KMS-11 (cell line): ENCODE results near the gene SEMA3A.

Source experiments
- H2AFZ ChIP-seq: fragments of 200-600 bp; sonication (generic); 2 replicates; pipeline ENCODE4 v1.6.1; 2016; ENCODE audit warnings: antibody characterized with exemption, mixed run types, low read depth
- H3K27ac ChIP-seq: fragments of 200-600 bp; sonication (generic); 2 replicates; pipeline ENCODE4 v1.6.1; 2016; ENCODE audit warnings: mild to moderate bottlenecking, mixed run types
- H3K27me3 ChIP-seq: fragments of 200-600 bp; sonication (generic); 2 replicates; pipeline ENCODE4 v1.6.1; 2017; ENCODE audit warnings: mild to moderate bottlenecking, low read depth, mixed run types, moderate library complexity; ENCODE audit not compliant: insufficient read depth
- H3K36me3 ChIP-seq: fragments of 200-600 bp; sonication (generic); 2 replicates; pipeline ENCODE4 v1.6.1; 2017; ENCODE audit warnings: mild to moderate bottlenecking, mixed run types; ENCODE audit not compliant: insufficient read depth
- H3K4me1 ChIP-seq: fragments of 200-600 bp; sonication (generic); 2 replicates; pipeline ENCODE4 v1.6.1; 2016; ENCODE audit warnings: mild to moderate bottlenecking, low read depth, mixed run types; ENCODE audit not compliant: poor library complexity, severe bottlenecking
- H3K4me2 ChIP-seq: fragments of 200-600 bp; sonication (generic); 2 replicates; pipeline ENCODE4 v1.7.0; 2016; ENCODE audit warnings: mild to moderate bottlenecking, mixed run types
- H3K4me3 ChIP-seq: fragments of 200-600 bp; sonication (generic); IDR thresholded peaks from 2 replicates; pipeline ENCODE4 v1.6.1; 2017; ENCODE audit warnings: low read depth, low read length, mixed read lengths; ENCODE audit not compliant: insufficient read depth
- H3K79me2 ChIP-seq: fragments of 200-600 bp; sonication (generic); 2 replicates; pipeline ENCODE4 v1.6.1; 2016; ENCODE audit warnings: low read depth, mixed run types; ENCODE audit not compliant: insufficient read depth
- H3K9ac ChIP-seq: fragments of 200-600 bp; sonication (generic); 2 replicates; pipeline ENCODE4 v1.6.1; 2016; ENCODE audit warnings: mild to moderate bottlenecking, mixed run types
- H4K20me1 ChIP-seq: fragments of 200-600 bp; sonication (generic); 2 replicates; pipeline ENCODE4 v1.6.1; 2016; ENCODE audit warnings: mild to moderate bottlenecking, mixed run types; ENCODE audit not compliant: insufficient read depth
- CTCF ChIP-seq: fragments of 200-600 bp; sonication (generic); conservative IDR thresholded peaks from 2 replicates; pipeline ENCODE4 v1.6.1; 2017; ENCODE audit warnings: low read depth, mild to moderate bottlenecking, antibody characterized with exemption, low read length, moderate library complexity, mixed read lengths

Gene SEMA3A

GRCh38 chr7:84145892-84146291 is 48.7 kb downstream of the SEMA3A start:
- Histone ChIP-seq H3K27ac (no peak overlapping the region), H3K9ac (no peak overlapping the region)

GRCh38 chr7:84144935-84145334 is 49.7 kb downstream of the SEMA3A start:
- H3K36me3 ChIP-seq: no peaks in the 10 kb centered on the region
- H4K20me1 ChIP-seq: no peaks in the 10 kb centered on the region
- no peak overlapping the region for H3K9ac ChIP-seq
- no peak overlapping the region for H3K27ac ChIP-seq
- H3K4me1 ChIP-seq: peaks cover 8% of the 10 kb centered on the region
- no peak overlapping the region for H3K4me2 ChIP-seq
- H3K79me2 ChIP-seq: no peaks in the 10 kb centered on the region
- no peaks in the 10 kb centered on the region for H3K27me3 ChIP-seq
- H3K4me3 ChIP-seq: no peak overlapping the region
- no peak for TF ChIP-seq CTCF
- H2AFZ ChIP-seq: no peak overlapping the region

More at GRCh38 chr7:84145892-84146291, 48.7 kb downstream of the SEMA3A start:
- Histone ChIP-seq H4K20me1 (no peaks in the 10 kb centered on the region), H3K4me3 (no peak overlapping the region), H3K4me1 (peaks cover 8% of the 10 kb centered on the region), H3K79me2 (no peaks in the 10 kb centered on the region), H3K4me2 (no peak overlapping the region), H3K27me3 (no peaks in the 10 kb centered on the region), H2AFZ (no peak overlapping the region), H3K36me3 (no peaks in the 10 kb centered on the region)
- no peak for TF ChIP-seq CTCF

- no peak overlapping the region for H2AFZ ChIP-seq
- no peaks in the 10 kb centered on the region for H3K27me3 ChIP-seq
- no peak overlapping the region for H3K4me3 ChIP-seq
- peaks cover 8% of the 10 kb centered on the region for H3K4me1 ChIP-seq
- H3K36me3 ChIP-seq: no peaks in the 10 kb centered on the region
- H3K9ac ChIP-seq: no peak overlapping the region
- no peak overlapping the region for H3K4me2 ChIP-seq
- TF ChIP-seq CTCF: no peak
- H3K79me2 ChIP-seq: no peaks in the 10 kb centered on the region
- no peak overlapping the region for H3K27ac ChIP-seq
- H4K20me1 ChIP-seq: no peaks in the 10 kb centered on the region
Observed at GRCh38 chr7:84144480-84144879, 50.1 kb downstream of the SEMA3A start.

GRCh38 chr7:84142726-84143125 is 51.9 kb downstream of the SEMA3A start:
- Histone ChIP-seq H3K4me3 (no peak overlapping the region), H3K27ac (no peak overlapping the region), H2AFZ (no peak overlapping the region), H3K36me3 (no peaks in the 10 kb centered on the region), H3K4me1 (peaks cover 8% of the 10 kb centered on the region), H3K9ac (no peak overlapping the region), H3K27me3 (no peaks in the 10 kb centered on the region), H4K20me1 (no peaks in the 10 kb centered on the region), H3K79me2 (no peaks in the 10 kb centered on the region), H3K4me2 (no peak overlapping the region)
- no peak for TF ChIP-seq CTCF
